Mesenchymal stem cell (in vitro differentiated cells and primary cell): Measurements from ENCODE around the gene AOX1.
"Not testable (repeated sequence)": the region's sequence is repeated elsewhere in the genome, so short reads cannot be mapped to it uniquely, and the experiment has no call there.

Experiments
- DNase-seq: peaks from one replicate; pipeline ENCODE4 v3.0.0-alpha.2; 2013
- H2AFZ ChIP-seq: one replicate; pipeline ENCODE4 v1.6.1; 2013; ENCODE audit warnings: low read depth, mild to moderate bottlenecking, control low read depth, inconsistent platforms, low read length, moderate library complexity
- H2AK5ac ChIP-seq: 2 replicates; pipeline ENCODE4 v1.6.1; 2013; ENCODE audit warnings: low read length, moderate library complexity, mild to moderate bottlenecking, inconsistent platforms; ENCODE audit not compliant: severe bottlenecking
- H2BK120ac ChIP-seq: one replicate; pipeline ENCODE4 v1.6.1; 2013; ENCODE audit warnings: low read depth, mild to moderate bottlenecking, inconsistent platforms, low read length, moderate library complexity
- H2BK12ac ChIP-seq, 2 experiments: one replicate each; pipeline ENCODE4 v1.6.1; 2013; ENCODE audit warnings: inconsistent platforms in 2 of 2, low read length in 2 of 2, mild to moderate bottlenecking in 2 of 2, moderate library complexity in 2 of 2, control low read depth in 1 of 2
- H2BK15ac ChIP-seq: one replicate; pipeline ENCODE4 v1.6.1; 2013; ENCODE audit warnings: mild to moderate bottlenecking, low read depth, inconsistent platforms; ENCODE audit not compliant: poor library complexity, severe bottlenecking
- H2BK5ac ChIP-seq: 2 replicates; pipeline ENCODE4 v1.6.1; 2013; ENCODE audit warnings: low read depth, mild to moderate bottlenecking, low read length, control low read depth, inconsistent platforms; ENCODE audit not compliant: poor library complexity, severe bottlenecking
- H3K14ac ChIP-seq, 2 experiments: one replicate each; pipeline ENCODE4 v1.6.1; 2013; ENCODE audit warnings: inconsistent platforms in 2 of 2, low read length in 2 of 2, control low read depth in 1 of 2, mild to moderate bottlenecking in 1 of 2, moderate library complexity in 1 of 2
- H3K18ac ChIP-seq, 2 experiments: one replicate each; pipeline ENCODE4 v1.6.1; 2013; ENCODE audit warnings: inconsistent platforms in 2 of 2, low read length in 2 of 2, control low read depth in 1 of 2, low read depth in 1 of 2, mild to moderate bottlenecking in 1 of 2
- H3K23ac ChIP-seq, 2 experiments: one replicate each; pipeline ENCODE4 v1.6.1; 2013; ENCODE audit warnings: inconsistent platforms in 2 of 2, low read length in 2 of 2, mild to moderate bottlenecking in 2 of 2, moderate library complexity in 2 of 2, control low read depth in 1 of 2
- H3K27ac ChIP-seq: 2 replicates; pipeline ENCODE4 v1.5.1; 2013; ENCODE audit warnings: mild to moderate bottlenecking, moderate library complexity, low read length, control low read depth, inconsistent platforms; ENCODE audit not compliant: poor library complexity, severe bottlenecking
- H3K27me3 ChIP-seq, 2 experiments: 2 replicates each; pipeline versions ENCODE4 v1.6.1 to v1.7.0; 2013; ENCODE audit warnings: low read length in 2 of 2, mild to moderate bottlenecking in 2 of 2, moderate library complexity in 2 of 2, control low read depth in 1 of 2, inconsistent platforms in 1 of 2; ENCODE audit not compliant: control insufficient read depth in 1 of 2, insufficient read depth in 1 of 2
- H3K36me3 ChIP-seq, 2 experiments: 2 replicates each; pipeline versions ENCODE4 v1.6.1 to v1.7.0; 2013; ENCODE audit warnings: low read length in 2 of 2, control low read depth in 1 of 2, inconsistent platforms in 1 of 2, low read depth in 1 of 2, mild to moderate bottlenecking in 1 of 2; ENCODE audit not compliant: insufficient read depth in 2 of 2, control insufficient read depth in 1 of 2
- H3K4ac ChIP-seq, 2 experiments: one replicate each; pipeline ENCODE4 v1.6.1; 2013; ENCODE audit warnings: inconsistent platforms in 2 of 2, low read length in 2 of 2, mild to moderate bottlenecking in 2 of 2, moderate library complexity in 2 of 2, control low read depth in 1 of 2, low read depth in 1 of 2
- H3K4me1 ChIP-seq: 2 replicates; pipeline ENCODE4 v1.6.1; 2013; ENCODE audit warnings: low read depth, low read length, control low read depth; ENCODE audit not compliant: control insufficient read depth, insufficient read depth
- H3K4me2 ChIP-seq: 2 replicates; pipeline ENCODE4 v1.6.1; 2013; ENCODE audit warnings: low read length, mild to moderate bottlenecking, inconsistent platforms; ENCODE audit not compliant: poor library complexity, severe bottlenecking
- H3K4me3 ChIP-seq, 2 experiments: 2 replicates each; pipeline versions ENCODE4 v1.5.1 to v1.7.0; 2013; ENCODE audit warnings: low read length in 2 of 2, mild to moderate bottlenecking in 2 of 2, control low read depth in 1 of 2, low read depth in 1 of 2; ENCODE audit not compliant: insufficient read depth in 1 of 2
- H3K79me1 ChIP-seq: replicated peaks from 2 replicates; pipeline ENCODE4 v1.6.1; 2013; ENCODE audit warnings: mild to moderate bottlenecking, control low read depth, low read length, inconsistent platforms; ENCODE audit not compliant: poor library complexity, severe bottlenecking
- H3K9ac ChIP-seq: 2 replicates; pipeline ENCODE4 v1.7.0; 2013; ENCODE audit warnings: mild to moderate bottlenecking, low read length, moderate library complexity
- H3K9me3 ChIP-seq: 2 replicates; pipeline ENCODE4 v1.7.0; 2013; ENCODE audit warnings: mild to moderate bottlenecking, low read length; ENCODE audit not compliant: control insufficient read depth
- H4K8ac ChIP-seq: one replicate; pipeline ENCODE4 v1.6.1; 2013; ENCODE audit warnings: inconsistent platforms, mild to moderate bottlenecking, low read length, moderate library complexity
- H4K91ac ChIP-seq: one replicate; pipeline ENCODE4 v1.6.1; 2013; ENCODE audit warnings: mild to moderate bottlenecking, low read length, inconsistent platforms
- WGBS: methylation state at CpG from one replicate; pipeline ENCODE4 v1.1.7; 2013; ENCODE audit warnings: mixed read lengths; 5-methylcytosine and 5-hydroxymethylcytosine counted together

Gene AOX1

GRCh38 chr2:200625282-200625681 lies 39.5 kb downstream of the AOX1 start:
- Histone ChIP-seq H3K79me1 (no peaks in the 10 kb centered on the region), H3K27ac (no peak overlapping the region), H3K18ac (no peak overlapping the region), H2AK5ac (no peak overlapping the region), H3K9me3 (no peaks in the 10 kb centered on the region), H3K27me3 (no peaks in the 10 kb centered on the region), H4K91ac (no peak overlapping the region), H4K8ac (no peak overlapping the region), H3K4me2 (no peak overlapping the region), H3K36me3 (peaks cover 0 to 76% of the 10 kb centered on the region in 2 experiments), H3K23ac (no peak overlapping the region), H3K4ac (no peak overlapping the region), H2BK5ac (no peak overlapping the region), H2BK12ac (no peak overlapping the region), H3K14ac (no peak overlapping the region), H3K4me1 (peaks cover 4% of the 10 kb centered on the region), H2BK120ac (no peak overlapping the region), H3K4me3 (no peak overlapping the region), H2AFZ (no peak overlapping the region), H2BK15ac (no peak overlapping the region), H3K9ac (no peak overlapping the region)
- no peak for DNase-seq
- 100% methylated on average over 2 of the region's 2 CpGs for WGBS

DNA sequence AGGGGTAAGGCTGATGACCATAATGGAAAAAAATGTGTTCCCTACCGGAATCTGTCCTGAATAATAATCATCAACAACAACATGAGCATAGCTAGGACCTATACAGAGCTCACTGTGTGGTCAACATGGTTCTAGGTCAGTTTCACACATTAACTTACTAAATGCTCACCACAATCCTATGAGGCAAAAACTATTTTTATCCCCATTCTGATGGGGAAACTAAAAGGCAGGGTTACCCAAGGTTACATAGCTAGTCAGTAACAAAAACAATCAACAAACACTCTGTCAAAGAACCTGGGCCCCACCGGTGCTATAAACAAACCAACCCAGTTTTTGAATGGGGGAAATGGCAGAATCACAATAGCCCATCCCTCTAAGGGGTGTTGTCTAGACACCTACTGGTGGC lies 40.1 kb downstream of the AOX1 start:
- Histone ChIP-seq H4K91ac (no peak overlapping the region), H2BK12ac (no peak overlapping the region), H3K4me2 (no peak overlapping the region), H3K18ac (no peak overlapping the region), H3K23ac (no peak overlapping the region), H2BK5ac (no peak overlapping the region), H3K4ac (no peak overlapping the region), H4K8ac (no peak overlapping the region), H3K4me1 (peaks cover 4% of the 10 kb centered on the region), H2BK120ac (no peak overlapping the region), H3K36me3 (peaks cover 0 to 71% of the 10 kb centered on the region in 2 experiments), H3K14ac (no peak overlapping the region), H2BK15ac (no peak overlapping the region), H3K9ac (no peak overlapping the region), H3K79me1 (no peaks in the 10 kb centered on the region), H3K27me3 (no peaks in the 10 kb centered on the region), H3K9me3 (no peaks in the 10 kb centered on the region), H3K27ac (no peak overlapping the region), H2AFZ (no peak overlapping the region), H2AK5ac (no peak overlapping the region), H3K4me3 (no peak overlapping the region)
- WGBS = 84% methylated on average over 2 of the region's 2 CpGs
- DNase-seq = peak; percentile 74

DNA sequence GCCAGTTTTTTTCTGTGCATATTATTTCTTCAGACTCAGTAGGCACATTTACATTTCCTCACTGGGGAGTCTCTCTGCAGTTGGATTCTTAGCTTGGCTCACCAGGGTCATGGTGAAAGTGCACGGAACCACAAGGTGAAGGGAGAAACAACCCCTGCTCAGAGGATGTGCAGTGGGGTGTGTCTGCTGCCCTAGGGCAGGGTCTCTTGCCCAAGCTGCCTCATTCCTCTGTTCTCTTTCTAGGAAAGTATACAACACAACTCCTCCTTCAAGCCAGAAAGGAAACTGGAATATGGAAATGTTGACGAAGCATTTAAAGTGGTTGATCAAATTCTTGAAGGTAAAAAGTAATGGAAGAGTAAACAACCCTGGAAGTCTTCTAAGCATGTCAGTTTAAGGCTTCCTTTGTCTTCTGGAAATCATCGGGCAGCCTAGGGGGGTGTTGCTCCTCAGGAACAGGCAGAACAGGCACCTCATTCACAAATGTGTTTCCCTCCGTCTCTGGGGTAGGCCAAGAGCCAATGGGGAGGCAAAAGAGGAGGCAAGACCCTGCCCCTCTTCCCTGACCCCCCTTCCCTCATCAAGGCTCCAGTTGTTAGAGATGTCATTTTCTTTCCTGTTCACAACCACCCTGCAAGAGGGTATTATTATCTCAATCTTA lies 41.4 kb downstream of the AOX1 start:
- Histone ChIP-seq H3K27ac (no peak overlapping the region), H3K27me3 (no peaks in the 10 kb centered on the region), H3K36me3 (peaks cover 0 to 61% of the 10 kb centered on the region in 2 experiments), H3K23ac (no peak overlapping the region), H3K4me2 (no peak overlapping the region), H3K18ac (peak overlapping the region in 1 of 2 experiments; percentile 34), H3K79me1 (no peaks in the 10 kb centered on the region), H2BK120ac (no peak overlapping the region), H2AK5ac (no peak overlapping the region), H3K14ac (peak overlapping the region in 1 of 2 experiments; percentile 84), H2BK12ac (peak overlapping the region in 1 of 2 experiments; percentile 42), H2BK15ac (no peak overlapping the region), H4K8ac (no peak overlapping the region), H3K9ac (no peak overlapping the region), H2BK5ac (no peak overlapping the region), H3K4me3 (no peak overlapping the region), H3K4ac (no peak overlapping the region), H3K4me1 (peaks cover 4% of the 10 kb centered on the region), H2AFZ (no peak overlapping the region), H3K9me3 (no peaks in the 10 kb centered on the region), H4K91ac (no peak overlapping the region)
- DNase-seq = no peak
- 93% methylated on average over 4 of the region's 4 CpGs for WGBS

GRCh38 chr2:200628461-200628860 lies 42.6 kb downstream of the AOX1 start:
- not testable (repeated sequence) for H3K9me3 ChIP-seq, H3K9ac ChIP-seq, H2BK5ac ChIP-seq, H3K27ac ChIP-seq, H4K8ac ChIP-seq, H3K18ac ChIP-seq, H2AK5ac ChIP-seq, H2BK15ac ChIP-seq, H3K27me3 ChIP-seq, H3K79me1 ChIP-seq, H3K23ac ChIP-seq, H3K4me1 ChIP-seq, H3K14ac ChIP-seq, H4K91ac ChIP-seq, H3K4me3 ChIP-seq, H2AFZ ChIP-seq, H3K4me2 ChIP-seq, H2BK12ac ChIP-seq, H3K4ac ChIP-seq, H2BK120ac ChIP-seq
- DNase-seq = peak; percentile 24
- peaks cover 0 to 50% of the 10 kb centered on the region in 2 experiments for H3K36me3 ChIP-seq
- WGBS = 56% methylated on average over 4 of the region's 4 CpGs
